Measurements from ENCODE around the gene CBL. TPM values are rescaled to one million over a fixed set of nuclear protein-coding genes. Genes with fewer than 3 reads are reported as not detected.

Gene CBL
- total and polyA plus RNA-seq, 12 donors = 2.7 to 15.6 (median 8.2) TPM

DNA sequence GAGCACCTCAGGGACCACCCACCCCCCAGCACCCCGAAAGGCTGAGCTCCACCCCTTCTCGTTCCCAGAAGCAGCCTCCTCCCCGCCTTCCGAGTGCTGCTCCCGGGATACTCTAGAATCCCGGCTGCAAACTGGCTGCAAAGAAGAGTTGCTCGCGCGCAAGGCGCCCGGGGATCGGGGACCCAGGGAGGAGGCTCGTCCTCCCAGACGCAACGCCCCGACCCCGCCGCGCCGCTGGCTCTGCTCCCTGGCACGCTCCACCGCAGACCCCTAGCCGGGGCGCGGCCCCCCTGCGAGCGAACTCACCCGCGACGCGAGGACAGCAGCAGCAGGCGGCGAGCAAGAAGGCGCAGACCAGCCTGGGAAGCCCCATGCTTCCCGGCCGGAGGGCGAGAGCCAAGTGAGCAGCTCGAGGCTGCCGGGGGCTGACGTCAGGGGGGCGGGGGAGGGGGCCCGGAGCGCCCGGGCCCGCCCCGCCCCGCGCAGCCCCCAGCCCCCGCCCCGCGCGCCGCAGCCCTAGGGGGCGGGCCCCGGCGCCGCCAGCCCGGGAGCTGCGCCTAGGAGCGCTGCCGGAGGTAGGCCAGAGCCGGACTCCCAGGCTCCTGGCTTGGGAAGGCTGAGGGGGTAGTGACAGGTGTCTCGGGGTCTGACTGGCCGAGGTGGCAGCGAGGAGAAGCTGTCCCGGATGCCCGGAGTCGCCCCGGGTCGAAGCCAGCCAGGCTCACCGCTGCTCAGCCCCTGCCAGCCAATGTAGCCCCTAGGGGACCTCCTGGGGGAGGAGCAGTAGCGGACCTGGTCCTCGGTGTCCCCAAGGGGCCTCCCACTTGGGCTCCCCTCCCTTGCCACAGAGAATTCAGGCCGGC, 110.8 kb downstream of the CBL start, which contains the start of gene MCAM:
TSS of gene MCAM (minus strand) at position 402 of the 863 bp plus-strand sequence. CDS start at position 373, 29 bp downstream.
- intact Hi-C loops (cut with DNase I) = loop anchor here in 2 of 10 donors (5.0 to 10.0 kb wide), 2 partner anchors 110 to 222 kb away; partner anchors contain the start of gene CBL (in 1 of the 2)

DNA sequence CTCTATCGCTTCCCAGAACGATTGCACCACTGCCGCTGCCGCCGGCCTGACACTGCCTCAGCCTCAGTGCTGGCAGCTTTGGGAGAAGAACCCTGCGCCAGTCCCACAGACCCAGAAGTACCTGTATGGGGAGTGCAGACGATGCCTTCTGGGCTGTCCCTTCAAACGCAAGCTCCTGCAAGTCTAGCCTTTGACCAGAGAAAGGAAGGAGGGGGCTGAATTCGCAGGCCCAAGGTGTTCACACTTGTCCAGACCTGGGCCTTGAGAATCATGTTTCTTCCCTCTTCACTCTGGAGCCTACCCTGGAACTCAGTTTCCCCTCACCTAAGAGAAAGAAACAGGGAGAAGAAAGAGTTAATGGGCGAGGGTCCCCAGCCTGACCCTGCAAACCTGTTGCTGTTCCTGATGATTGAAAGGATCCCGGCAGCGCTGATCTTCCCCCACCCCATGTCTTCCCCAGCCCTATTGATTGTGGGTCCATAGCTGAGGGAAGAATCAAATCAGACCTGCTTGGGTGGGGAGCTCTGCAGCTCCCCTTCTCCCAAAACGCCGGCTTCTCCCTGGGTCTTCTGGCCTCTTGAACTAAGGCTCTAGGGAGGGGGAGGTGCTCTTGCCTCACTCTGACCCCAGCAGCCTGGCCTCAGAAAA, 111.6 kb downstream of the CBL start:
- no peak for ATAC-seq
- H3K27ac ChIP-seq = peak overlapping the region; percentile 85 to 99 (median 92)
- no peak for DNase-seq
- peaks cover 0 to 72% (median 0%) of the 10 kb centered on the region in 7 donors for H3K27me3 ChIP-seq
- 38 to 47% methylated on average over 14 of the region's 14 CpGs for WGBS, 2 donors
- no peak for TF ChIP-seq CTCF (IDR thresholded peaks at IDR 0.05)
- intact Hi-C loops (cut with DNase I) = loop anchor here in 2 of 10 donors (5.0 to 10.0 kb wide), 2 partner anchors 110 to 223 kb away; partner anchors contain the start of gene CBL (in 1 of the 2)
- peaks cover 0 to 26% (median 11%) of the 10 kb centered on the region in 9 donors for H3K36me3 ChIP-seq
- peak overlapping the region; percentile 10 to 94 (median 80) for H3K4me3 ChIP-seq
- no peaks in the 10 kb centered on the region for H3K9me3 ChIP-seq
- peaks cover 11 to 90% (median 70%) of the 10 kb centered on the region in 9 donors for H3K4me1 ChIP-seq

More for the DNA sequence above, 110.8 kb downstream of the CBL start, which contains the start of gene MCAM:
- Histone ChIP-seq H3K36me3 (peaks cover 0 to 34% (median 18%) of the 10 kb centered on the region in 9 donors), H3K27me3 (peaks cover 0 to 72% (median 0%) of the 10 kb centered on the region in 7 donors), H3K27ac (peak within 1 kb of the TSS; percentile 85 to 99 (median 92)), H3K4me1 (peaks cover 11 to 82% (median 63%) of the 10 kb centered on the region in 9 donors), H3K9me3 (no peaks in the 10 kb centered on the region), H3K4me3 (peak within 1 kb of the TSS; percentile 53 to 94 (median 80))
- WGBS, 2 donors = 0 to 1% methylated on average over 71 to 74 of the region's 74 CpGs
- ATAC-seq (peak; percentile 12 to 45 (median 24)), DNase-seq (peak; percentile 58 to 62)
- TF ChIP-seq CTCF (IDR thresholded peaks at IDR 0.05) = no peak

- H3K36me3 ChIP-seq = peaks cover 0 to 19% (median 8%) of the 10 kb centered on the region in 9 donors
- 51 to 53% methylated on average over 22 of the region's 22 CpGs for WGBS, 2 donors
- peaks cover 0 to 72% (median 0%) of the 10 kb centered on the region in 7 donors for H3K27me3 ChIP-seq
- no peaks in the 10 kb centered on the region for H3K9me3 ChIP-seq
- no peak for TF ChIP-seq CTCF (IDR thresholded peaks at IDR 0.05)
- H3K4me1 ChIP-seq = peaks cover 11 to 94% (median 70%) of the 10 kb centered on the region in 9 donors
- peak overlapping the region; percentile 85 to 99 (median 92) for H3K27ac ChIP-seq
- ATAC-seq = peak in 5 of 8 donors; percentile 4 to 51 (median 19)
- DNase-seq = peak in 1 of 2 donors; percentile 64
- intact Hi-C loops (cut with DNase I) = loop anchor here in 2 of 10 donors (5.0 to 10.0 kb wide), 2 partner anchors 111 to 224 kb away; partner anchors contain the start of gene CBL (in 1 of the 2)
- peak overlapping the region in 6 of 10 donors; percentile 13 to 84 (median 66) for H3K4me3 ChIP-seq
Observed at GRCh38 chr11:119318240-119319135, 112.3 kb downstream of the CBL start.
